ENCODE data around the gene CUL7.
"Not testable (repeated sequence)": the region's sequence is repeated elsewhere in the genome, so short reads cannot be mapped to it uniquely, and the experiment has no call there.

CUL7 gene

DNA sequence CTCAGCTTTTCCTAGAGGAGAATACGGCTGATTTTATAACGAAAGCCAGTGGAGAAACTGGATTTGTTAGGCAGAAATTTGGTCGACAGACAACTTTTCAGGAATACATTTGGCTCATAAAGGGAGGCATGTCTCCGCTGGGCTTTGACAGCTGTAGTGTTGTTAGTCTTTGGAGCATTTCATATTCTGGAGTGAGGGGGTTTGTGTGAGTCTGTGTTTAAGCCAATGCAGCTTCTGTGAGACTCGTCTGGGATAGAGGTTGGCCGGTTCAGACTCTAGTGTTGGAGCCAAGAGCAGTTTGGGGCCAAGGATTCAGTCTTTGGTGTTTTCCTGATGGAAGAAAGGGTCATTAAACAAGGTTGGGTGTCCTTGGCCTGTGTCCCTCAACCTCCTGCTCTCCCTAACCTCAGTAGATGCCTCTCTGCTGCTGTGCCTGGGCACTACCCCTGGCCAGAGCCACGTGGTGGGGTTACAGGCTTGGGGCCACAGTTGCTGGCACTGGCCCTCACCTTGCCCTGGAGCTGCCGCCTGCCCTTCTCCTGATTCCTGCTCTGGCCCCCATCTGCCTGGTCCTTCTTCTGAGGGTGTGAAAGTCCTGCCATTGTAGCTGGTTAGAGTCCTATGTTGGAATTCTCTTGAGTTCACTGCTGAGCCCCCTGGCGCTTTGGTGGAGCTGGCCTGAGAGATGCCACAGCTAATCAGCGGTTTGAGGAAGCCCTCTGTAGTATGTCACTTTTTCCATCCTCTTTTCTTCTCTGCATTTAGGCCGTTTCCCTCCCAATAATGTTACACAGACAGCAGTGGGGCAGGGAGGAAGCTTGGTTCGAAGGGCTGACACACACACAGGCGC lies 29.4 kb upstream of the CUL7 start:
- TF ChIP-seq, protein P1, sequence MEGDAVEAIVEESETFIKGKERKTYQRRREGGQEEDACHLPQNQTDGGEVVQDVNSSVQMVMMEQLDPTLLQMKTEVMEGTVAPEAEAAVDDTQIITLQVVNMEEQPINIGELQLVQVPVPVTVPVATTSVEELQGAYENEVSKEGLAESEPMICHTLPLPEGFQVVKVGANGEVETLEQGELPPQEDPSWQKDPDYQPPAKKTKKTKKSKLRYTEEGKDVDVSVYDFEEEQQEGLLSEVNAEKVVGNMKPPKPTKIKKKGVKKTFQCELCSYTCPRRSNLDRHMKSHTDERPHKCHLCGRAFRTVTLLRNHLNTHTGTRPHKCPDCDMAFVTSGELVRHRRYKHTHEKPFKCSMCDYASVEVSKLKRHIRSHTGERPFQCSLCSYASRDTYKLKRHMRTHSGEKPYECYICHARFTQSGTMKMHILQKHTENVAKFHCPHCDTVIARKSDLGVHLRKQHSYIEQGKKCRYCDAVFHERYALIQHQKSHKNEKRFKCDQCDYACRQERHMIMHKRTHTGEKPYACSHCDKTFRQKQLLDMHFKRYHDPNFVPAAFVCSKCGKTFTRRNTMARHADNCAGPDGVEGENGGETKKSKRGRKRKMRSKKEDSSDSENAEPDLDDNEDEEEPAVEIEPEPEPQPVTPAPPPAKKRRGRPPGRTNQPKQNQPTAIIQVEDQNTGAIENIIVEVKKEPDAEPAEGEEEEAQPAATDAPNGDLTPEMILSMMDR (IDR thresholded peaks at IDR 0.05; ENCODE audit: insufficient read depth, low read length, poor library complexity, severe bottlenecking), result no peak
- no peak for DNase-seq (ENCODE audit: extremely low read depth, insufficient read length)

DNA sequence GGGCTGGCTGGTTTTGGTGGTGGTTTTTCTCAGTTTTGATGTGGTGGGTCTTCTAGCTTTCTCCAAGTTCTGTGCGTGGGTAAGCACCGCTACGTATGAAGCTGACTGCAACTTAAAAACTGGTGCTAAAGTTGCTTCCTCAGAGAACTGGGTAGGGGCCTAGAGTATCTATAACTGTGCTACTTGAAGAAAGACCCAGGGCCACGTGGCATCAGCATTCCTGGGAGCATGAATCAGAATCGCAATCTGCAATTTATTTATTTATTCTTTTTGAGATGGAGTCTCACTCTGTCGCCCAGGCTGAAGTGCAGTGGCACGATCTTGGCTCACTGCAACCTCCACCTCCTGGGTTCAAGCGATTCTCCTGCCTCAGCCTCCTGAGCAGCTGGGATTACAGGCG lies 28.3 kb upstream of the CUL7 start:
- H3K27me3 ChIP-seq (replicated peaks; ENCODE audit: control insufficient read depth, insufficient read depth, low read length); H3K36me3 ChIP-seq (ENCODE audit: control insufficient read depth, insufficient read depth, low read length); DNase-seq (ENCODE audit: extremely low read depth, insufficient read length); H3K4me3 ChIP-seq (replicated peaks; ENCODE audit: low read depth, low read length): not testable (repeated sequence)

More for the DNA sequence above, 29.4 kb upstream of the CUL7 start:
- no peaks in the 10 kb centered on the region for H3K36me3 ChIP-seq (ENCODE audit: control insufficient read depth, insufficient read depth, low read length)
- H3K27me3 ChIP-seq (replicated peaks; ENCODE audit: control insufficient read depth, insufficient read depth, low read length), result no peaks in the 10 kb centered on the region
- H3K4me3 ChIP-seq (replicated peaks; ENCODE audit: low read depth, low read length), result no peak overlapping the region

DNA sequence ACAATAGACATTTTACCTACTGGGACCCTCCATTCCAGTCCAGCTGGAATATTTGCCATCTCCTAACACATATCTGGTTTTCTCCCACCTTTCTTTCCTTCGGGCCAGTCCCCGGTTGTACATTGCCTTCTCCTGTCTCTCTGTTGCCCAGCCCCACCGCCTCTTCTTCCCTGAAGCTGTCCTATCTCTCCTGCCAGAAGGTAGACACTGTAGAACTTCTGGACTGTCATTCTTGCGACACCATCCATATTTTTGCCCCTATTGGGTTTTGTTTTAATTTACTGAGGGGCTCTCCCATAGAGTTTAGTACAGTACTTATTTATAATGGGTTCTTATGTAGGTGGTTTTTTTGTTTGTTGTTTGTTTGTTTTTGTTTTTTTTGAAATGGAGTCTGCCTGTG lies 27.4 kb upstream of the CUL7 start:
- DNase-seq (ENCODE audit: extremely low read depth, insufficient read length), result no peak
- Histone ChIP-seq H3K36me3 (ENCODE audit: control insufficient read depth, insufficient read depth, low read length) (no peaks in the 10 kb centered on the region), H3K4me3 (replicated peaks; ENCODE audit: low read depth, low read length) (no peak overlapping the region), H3K27me3 (replicated peaks; ENCODE audit: control insufficient read depth, insufficient read depth, low read length) (no peaks in the 10 kb centered on the region)
- TF ChIP-seq, protein P1 (IDR thresholded peaks at IDR 0.05; ENCODE audit: insufficient read depth, low read length, poor library complexity, severe bottlenecking), result no peak

DNA sequence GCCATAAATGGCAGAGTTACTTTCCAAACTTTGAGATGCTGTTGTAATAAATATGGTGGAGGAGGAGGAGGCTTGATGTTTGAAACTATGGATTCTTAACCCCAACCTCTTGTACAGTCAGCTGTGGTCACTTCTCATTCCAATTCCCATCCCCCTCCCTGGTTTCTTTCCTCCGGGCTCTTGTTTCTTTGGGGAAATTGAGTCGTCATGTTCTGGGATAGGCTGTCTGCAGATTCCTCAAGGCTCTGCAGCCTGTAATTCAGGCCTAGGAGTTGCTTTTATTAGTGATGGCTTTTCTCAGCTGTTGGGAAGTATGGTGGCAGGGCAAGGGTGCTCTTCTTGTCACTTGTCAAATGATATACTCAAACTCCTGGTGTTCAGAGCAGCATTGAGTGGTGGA lies 25.0 kb upstream of the CUL7 start:
- Histone ChIP-seq H3K36me3 (ENCODE audit: control insufficient read depth, insufficient read depth, low read length) (no peaks in the 10 kb centered on the region), H3K27me3 (replicated peaks; ENCODE audit: control insufficient read depth, insufficient read depth, low read length) (no peaks in the 10 kb centered on the region), H3K4me3 (replicated peaks; ENCODE audit: low read depth, low read length) (no peak overlapping the region)
- no peak for DNase-seq (ENCODE audit: extremely low read depth, insufficient read length)
- TF ChIP-seq, protein P1 (IDR thresholded peaks at IDR 0.05; ENCODE audit: insufficient read depth, low read length, poor library complexity, severe bottlenecking), result no peak

DNA sequence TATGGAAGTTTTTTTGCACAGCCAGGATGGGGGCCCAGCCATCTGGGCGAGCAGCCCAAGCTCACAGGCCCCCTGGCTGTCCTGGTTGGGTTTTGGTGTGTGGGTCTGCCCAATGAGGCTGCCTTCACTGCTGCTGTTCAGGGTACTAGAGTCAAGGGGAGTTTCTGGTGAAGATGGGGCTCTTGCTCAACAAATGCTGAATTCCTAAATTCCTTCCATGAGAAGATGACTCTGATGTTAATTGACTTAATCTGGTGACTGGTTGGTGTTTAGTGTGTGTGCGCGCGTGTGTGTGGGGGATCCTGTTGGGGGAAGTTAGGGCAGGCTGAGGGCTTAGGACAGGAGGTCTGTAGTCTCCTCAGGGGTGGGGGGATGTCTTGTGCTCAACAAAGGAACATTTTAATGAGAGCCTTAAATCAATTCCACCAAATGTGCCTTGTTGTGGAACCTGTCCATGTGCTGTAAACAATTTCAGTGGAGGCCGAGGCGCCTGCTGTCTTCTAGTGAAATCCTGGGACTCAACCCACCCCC lies 24.4 kb upstream of the CUL7 start:
- no peak overlapping the region for H3K4me3 ChIP-seq (replicated peaks; ENCODE audit: low read depth, low read length)
- H3K27me3 ChIP-seq (replicated peaks; ENCODE audit: control insufficient read depth, insufficient read depth, low read length), result no peaks in the 10 kb centered on the region
- no peaks in the 10 kb centered on the region for H3K36me3 ChIP-seq (ENCODE audit: control insufficient read depth, insufficient read depth, low read length)
- TF ChIP-seq, protein P1 (IDR thresholded peaks at IDR 0.05; ENCODE audit: insufficient read depth, low read length, poor library complexity, severe bottlenecking), result no peak
- DNase-seq (ENCODE audit: extremely low read depth, insufficient read length), result no peak

DNA sequence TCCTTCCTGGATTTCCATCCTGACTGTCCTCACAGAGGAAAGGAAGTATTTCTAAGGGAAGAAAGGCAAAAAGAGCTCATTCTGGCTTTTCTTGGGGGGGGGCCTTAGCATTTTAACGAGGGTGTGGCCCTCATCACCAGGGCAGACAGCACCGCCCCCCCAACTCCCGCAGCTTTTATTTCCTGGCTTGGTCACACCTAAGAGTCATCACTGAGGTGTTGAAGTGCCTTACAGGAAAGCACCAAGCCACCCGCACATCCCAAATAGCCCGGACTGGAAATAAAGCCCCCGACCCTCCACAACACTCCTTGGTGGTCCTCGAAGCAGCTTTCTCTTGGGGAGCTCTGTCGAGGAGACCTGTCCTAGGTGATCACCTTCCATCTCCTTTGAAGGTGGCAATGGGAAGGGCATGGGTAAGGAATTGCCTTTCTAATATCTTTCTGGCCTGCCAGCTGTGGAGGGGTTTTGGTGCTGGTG lies 23.7 kb upstream of the CUL7 start:
- Histone ChIP-seq H3K4me3 (replicated peaks; ENCODE audit: low read depth, low read length) (no peak overlapping the region), H3K36me3 (ENCODE audit: control insufficient read depth, insufficient read depth, low read length) (no peaks in the 10 kb centered on the region; the same call in 1 of the 2 replicates), H3K27me3 (replicated peaks; ENCODE audit: control insufficient read depth, insufficient read depth, low read length) (no peaks in the 10 kb centered on the region)
- TF ChIP-seq, protein P1 (IDR thresholded peaks at IDR 0.05; ENCODE audit: insufficient read depth, low read length, poor library complexity, severe bottlenecking), result no peak
- DNase-seq (ENCODE audit: extremely low read depth, insufficient read length), result no peak

Measured in GM06990 (cell line).